H1 (cell line): ENCODE measurements around the gene NAT9. TPM values are rescaled to one million over a fixed set of nuclear protein-coding genes. Genes with fewer than 3 reads are reported as not detected.

ENCODE experiments used
- CTCF ChIA-PET: fragments of 300-600 bp; sonication (Branson Sonifier 250); formaldehyde crosslinking; loops from one replicate; lab custom pipeline; 2021; ENCODE audit not compliant: partially characterized antibody; lab: Charles Lee
- POLR2A ChIA-PET: fragments of 300-600 bp; sonication (Branson Sonifier 250); formaldehyde crosslinking; loops from one replicate; lab custom pipeline; 2021; ENCODE audit warnings: inconsistent platforms; ENCODE audit not compliant: partially characterized antibody; lab: Charles Lee
- DNase-seq, 2 experiments: peaks; one replicate each; pipeline versions ENCODE4 v3.0.0 to v3.0.0-alpha.2; 2010 to 2022; ENCODE audit warnings: low spot score in 2 of 2, low read depth in 1 of 2, mixed read lengths in 1 of 2
- FAIRE-seq: peaks from 2 replicates; lab custom pipeline; 2011; peaks lifted over from hg19 to GRCh38; lab: Jason Lieb, UNC
- H2AFZ ChIP-seq: 2 replicates; pipeline ENCODE4 v1.8.1; 2012; ENCODE audit warnings: low read length, inconsistent platforms
- H2AK5ac ChIP-seq: 2 replicates; pipeline ENCODE4 v1.6.1; 2013; ENCODE audit warnings: low read depth, low read length
- H2BK120ac ChIP-seq: replicated peaks from 2 replicates; pipeline ENCODE3; 2013; ENCODE audit warnings: low read depth, low read length, inconsistent platforms
- H2BK12ac ChIP-seq: 2 replicates; pipeline ENCODE4 v1.6.1; 2013; ENCODE audit warnings: low read depth, low read length
- H2BK15ac ChIP-seq: 2 replicates; pipeline ENCODE4 v1.6.1; 2013; ENCODE audit warnings: low read length
- H2BK20ac ChIP-seq: 2 replicates; pipeline ENCODE4 v1.6.1; 2013; ENCODE audit warnings: low read length
- H2BK5ac ChIP-seq: 2 replicates; pipeline ENCODE4 v1.6.1; 2013; ENCODE audit warnings: low read depth, low read length
- H3K14ac ChIP-seq: 2 replicates; pipeline ENCODE4 v1.6.1; 2013; ENCODE audit warnings: inconsistent platforms; ENCODE audit not compliant: insufficient read length
- H3K18ac ChIP-seq: 2 replicates; pipeline ENCODE4 v1.6.1; 2013; ENCODE audit warnings: low read length; ENCODE audit errors: extremely low read depth
- H3K23ac ChIP-seq: 2 replicates; pipeline ENCODE4 v1.6.1; 2013; ENCODE audit warnings: inconsistent platforms; ENCODE audit not compliant: insufficient read length
- H3K23me2 ChIP-seq: 2 replicates; pipeline ENCODE4 v1.6.1; 2013; ENCODE audit warnings: low read depth, low read length
- H3K27ac ChIP-seq: 2 replicates; pipeline ENCODE4 v1.6.1; 2011; ENCODE audit warnings: low read depth, low read length, inconsistent platforms
- H3K27me3 ChIP-seq, 4 experiments: replicated peaks in 1 of 4; 1 replicate in 1 of 4; 2 replicates in 3 of 4; pipeline versions ENCODE4 v1.6.1 to v1.8.1; 2011 to 2013; ENCODE audit warnings: low read length in 3 of 4, mild to moderate bottlenecking in 3 of 4, inconsistent platforms in 2 of 4, mixed read lengths in 2 of 4, moderate library complexity in 1 of 4; ENCODE audit not compliant: control insufficient read depth in 3 of 4, insufficient read depth in 3 of 4; ENCODE audit errors: extremely low read depth in 1 of 4
- H3K36me3 ChIP-seq, 4 experiments: 2 replicates each; pipeline versions ENCODE4 v1.6.1 to v1.8.1; 2011 to 2013; ENCODE audit warnings: mild to moderate bottlenecking in 4 of 4, low read length in 3 of 4, moderate library complexity in 2 of 4, control low read depth in 1 of 4, inconsistent platforms in 1 of 4; ENCODE audit not compliant: insufficient read depth in 4 of 4, control insufficient read depth in 2 of 4
- H3K4ac ChIP-seq: replicated peaks from 2 replicates; pipeline ENCODE3; 2013; ENCODE audit warnings: low read length, low read depth, mixed read lengths, inconsistent platforms; ENCODE audit not compliant: insufficient read length
- H3K4me1 ChIP-seq, 4 experiments: replicated peaks in 1 of 4; 1 replicate in 1 of 4; 2 replicates in 3 of 4; pipeline versions ENCODE4 v1.6.1 to v1.8.1; 2011 to 2013; ENCODE audit warnings: low read length in 3 of 4, inconsistent platforms in 2 of 4, mixed read lengths in 1 of 4; ENCODE audit not compliant: insufficient read depth in 4 of 4, control insufficient read depth in 3 of 4
- H3K4me2 ChIP-seq, 2 experiments: 2 replicates each; pipeline versions ENCODE4 v1.6.1 to v1.8.1; 2011 to 2013; ENCODE audit warnings: low read depth in 2 of 2, low read length in 2 of 2, control low read depth in 1 of 2, inconsistent platforms in 1 of 2, mild to moderate bottlenecking in 1 of 2; ENCODE audit not compliant: insufficient read depth in 1 of 2
- H3K4me3 ChIP-seq, 4 experiments: fragments of 200-600, 300-600 bp in 1 of 4; sonication (generic), shearing (Covaris generic), sonication (Bioruptor Twin) in 1 of 4; 2 replicates each; pipeline versions ENCODE4 v1.5.1 to v1.8.1; 2011 to 2016; ENCODE audit warnings: low read length in 4 of 4, low read depth in 3 of 4, control low read depth in 2 of 4, inconsistent platforms in 2 of 4, mild to moderate bottlenecking in 2 of 4, mixed read lengths in 1 of 4, moderate library complexity in 1 of 4; ENCODE audit not compliant: insufficient read depth in 2 of 4; ENCODE audit errors: extremely low read depth in 1 of 4
- H3K56ac ChIP-seq: replicated peaks from 2 replicates; pipeline ENCODE3; 2013; ENCODE audit warnings: low read depth, mild to moderate bottlenecking, mixed read lengths, low read length, inconsistent platforms; ENCODE audit not compliant: insufficient read length
- H3K79me1 ChIP-seq: 2 replicates; pipeline ENCODE4 v1.6.1; 2013; ENCODE audit warnings: low read depth, low read length, control low read depth
- H3K79me2 ChIP-seq, 2 experiments: 2 replicates each; pipeline versions ENCODE4 v1.6.1 to v1.8.1; 2012 to 2013; ENCODE audit warnings: low read length in 2 of 2, mild to moderate bottlenecking in 2 of 2, inconsistent platforms in 1 of 2; ENCODE audit not compliant: insufficient read depth in 2 of 2, control insufficient read depth in 1 of 2
- H3K9ac ChIP-seq, 4 experiments: replicated peaks in 1 of 4; 1 replicate in 1 of 4; 2 replicates in 3 of 4; pipeline versions ENCODE4 v1.6.1 to v1.8.1; 2011 to 2013; ENCODE audit warnings: low read depth in 3 of 4, low read length in 3 of 4, control low read depth in 2 of 4, mild to moderate bottlenecking in 2 of 4, moderate library complexity in 2 of 4, inconsistent platforms in 1 of 4; ENCODE audit errors: extremely low read depth in 1 of 4
- H3K9me3 ChIP-seq, 2 experiments: 2 replicates each; pipeline versions ENCODE4 v1.6.1 to v1.8.1; 2012 to 2013; ENCODE audit warnings: mild to moderate bottlenecking in 2 of 2, moderate library complexity in 2 of 2, control low read depth in 1 of 2, inconsistent platforms in 1 of 2, low read depth in 1 of 2, low read length in 1 of 2, mixed read lengths in 1 of 2; ENCODE audit not compliant: insufficient read depth in 2 of 2
- H4K20me1 ChIP-seq, 2 experiments: replicated peaks in 1 of 2; 2 replicates each; pipeline versions ENCODE3 to v1.8.1; 2011 to 2013; ENCODE audit warnings: inconsistent platforms in 2 of 2, low read length in 2 of 2, mild to moderate bottlenecking in 1 of 2; ENCODE audit not compliant: insufficient read depth in 2 of 2, control insufficient read depth in 1 of 2
- H4K5ac ChIP-seq: 2 replicates; pipeline ENCODE4 v1.6.1; 2013; ENCODE audit warnings: low read length, low read depth, mixed read lengths, inconsistent platforms; ENCODE audit not compliant: insufficient read length
- H4K8ac ChIP-seq: 2 replicates; pipeline ENCODE4 v1.8.0; 2013; ENCODE audit warnings: mild to moderate bottlenecking, moderate library complexity, low read length, inconsistent platforms; ENCODE audit not compliant: insufficient read depth; ENCODE audit errors: extremely low read depth
- H4K91ac ChIP-seq: replicated peaks from 2 replicates; pipeline ENCODE3; 2013; ENCODE audit warnings: low read length, mixed read lengths, inconsistent platforms; ENCODE audit not compliant: insufficient read length
- BRCA1 ChIP-seq: IDR thresholded peaks from 2 replicates; pipeline ENCODE4 v1.6.1; 2012; ENCODE audit warnings: low read depth, low read length, improper control_type of control experiment
- CHD1 ChIP-seq: IDR thresholded peaks from 2 replicates; pipeline ENCODE4 v1.6.1; 2012; ENCODE audit warnings: low read depth, low read length, improper control_type of control experiment
- JUND ChIP-seq: IDR thresholded peaks from 2 replicates; pipeline ENCODE4 v1.6.1; 2011; ENCODE audit warnings: mild to moderate bottlenecking, improper control_type of control experiment, low read length
- RBBP5 ChIP-seq: IDR thresholded peaks from 2 replicates; pipeline ENCODE4 v1.7.1; 2012; ENCODE audit warnings: low read depth, mild to moderate bottlenecking, inconsistent platforms, low read length, moderate library complexity, borderline replicate concordance
- RNF2 ChIP-seq: fragments of 200-900, 300-1000 bp; sonication (generic); IDR thresholded peaks from 2 replicates; pipeline ENCODE4 v1.7.1; 2016; ENCODE audit warnings: borderline replicate concordance, low read depth, mild to moderate bottlenecking, antibody characterized with exemption, low read length; ENCODE audit not compliant: poor library complexity, severe bottlenecking; ENCODE audit errors: missing control alignments
- SIRT6 ChIP-seq: IDR thresholded peaks from one replicate; pipeline ENCODE4 v1.7.1; 2012; ENCODE audit warnings: low read length, inconsistent platforms
- TAF1 ChIP-seq: IDR thresholded peaks from 2 replicates; pipeline ENCODE4 v1.6.1; 2011; ENCODE audit warnings: mild to moderate bottlenecking, low read depth, low read length
- TAF7 ChIP-seq: optimal IDR thresholded peaks from 2 replicates; pipeline ENCODE3; 2011; ENCODE audit warnings: low read depth, mild to moderate bottlenecking, inconsistent platforms, low read length, moderate library complexity, borderline replicate concordance
- TBP ChIP-seq: IDR thresholded peaks from 2 replicates; pipeline ENCODE4 v1.6.1; 2011; ENCODE audit warnings: low read depth, low read length, improper control_type of control experiment
- TCF12 ChIP-seq: IDR thresholded peaks from 2 replicates; pipeline ENCODE4 v1.6.1; 2011; ENCODE audit warnings: low read depth, mild to moderate bottlenecking, low read length
- WGBS, 2 experiments: shearing (Covaris generic) in 1 of 2; methylation state at CpG; one replicate each; pipeline versions ENCODE4 v1.1.6 to v1.1.7; 2013 to 2015; ENCODE audit warnings: low lambda C conversion rate in 2 of 2, mixed read lengths in 2 of 2, inconsistent platforms in 1 of 2, low coverage in 1 of 2, missing lambda C conversion rate in 1 of 2; ENCODE audit not compliant: insufficient replicate concordance in 2 of 2, insufficient coverage in 1 of 2, insufficient read length in 1 of 2; ENCODE audit errors: extremely low coverage in 1 of 2, missing lambda C conversion rate in 1 of 2; 5-methylcytosine and 5-hydroxymethylcytosine counted together
- polyA plus RNA-seq, 7 experiments: library from polyadenylated mRNA; depleted of rRNA in 3 of 7; stranded (reverse) in 5 of 7; unstranded in 2 of 7; fragments of >200 nt in 5 of 7; fragments of 200-250 nt in 2 of 7; gene quantifications; 1 replicate in 5 of 7; 2 replicates in 1 of 7; 4 replicates in 1 of 7; pipeline versions ENCODE4 v1.2.1 to v1.2.3, GENCODE V29; 2011 to 2013; ENCODE audit warnings: missing spikeins in 2 of 7, mixed read lengths in 2 of 7
- total RNA-seq: library from RNA; stranded (reverse); fragmentation: NEBNext Ultra II Directional; extraction: Animal tissue kit (Norgen Biotek cat#: 25700); gene quantifications from 2 replicates; pipeline ENCODE4 v1.2.1, GENCODE V29; 2021
- TF ChIP-seq, protein P1 (sequence below): IDR thresholded peaks from 2 replicates; pipeline ENCODE4 v1.6.1; 2012; ENCODE audit warnings: inconsistent platforms
- TF ChIP-seq, protein P2 (sequence below): IDR thresholded peaks from 2 replicates; pipeline ENCODE4 v1.6.1; 2012; ENCODE audit warnings: low read length, inconsistent platforms

Gene NAT9
- total and polyA plus RNA-seq, 2 of the 8 experiments (the other 6 are each of a cell fraction or from before 2014, with no cell fraction given), result 32.3 to 42.7 TPM

- whole genome bisulfite sequencing, 2 experiments, result 79% methylated on average over 10 of the region's 12 CpGs; no CpG with 5 or more reads in 1 of the 2 experiments
- H3K9ac ChIP-seq, result no peak overlapping the region
- CTCF ChIA-PET, result interaction anchor here (81.0 to 99.6 kb wide), 2 partner anchors 5 to 21 kb away, joined by 2981 read pairs; partner anchors contain the start of genes FDXR, GRIN2C and NAT9
- no peak for TF ChIP-seq SIRT6
- TF ChIP-seq CHD1, result no peak
- TF ChIP-seq TCF12, result no peak
- TF ChIP-seq, protein P1, sequence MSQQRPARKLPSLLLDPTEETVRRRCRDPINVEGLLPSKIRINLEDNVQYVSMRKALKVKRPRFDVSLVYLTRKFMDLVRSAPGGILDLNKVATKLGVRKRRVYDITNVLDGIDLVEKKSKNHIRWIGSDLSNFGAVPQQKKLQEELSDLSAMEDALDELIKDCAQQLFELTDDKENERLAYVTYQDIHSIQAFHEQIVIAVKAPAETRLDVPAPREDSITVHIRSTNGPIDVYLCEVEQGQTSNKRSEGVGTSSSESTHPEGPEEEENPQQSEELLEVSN, result no peak
- TF ChIP-seq BRCA1, result no peak
- TF ChIP-seq, protein P2, sequence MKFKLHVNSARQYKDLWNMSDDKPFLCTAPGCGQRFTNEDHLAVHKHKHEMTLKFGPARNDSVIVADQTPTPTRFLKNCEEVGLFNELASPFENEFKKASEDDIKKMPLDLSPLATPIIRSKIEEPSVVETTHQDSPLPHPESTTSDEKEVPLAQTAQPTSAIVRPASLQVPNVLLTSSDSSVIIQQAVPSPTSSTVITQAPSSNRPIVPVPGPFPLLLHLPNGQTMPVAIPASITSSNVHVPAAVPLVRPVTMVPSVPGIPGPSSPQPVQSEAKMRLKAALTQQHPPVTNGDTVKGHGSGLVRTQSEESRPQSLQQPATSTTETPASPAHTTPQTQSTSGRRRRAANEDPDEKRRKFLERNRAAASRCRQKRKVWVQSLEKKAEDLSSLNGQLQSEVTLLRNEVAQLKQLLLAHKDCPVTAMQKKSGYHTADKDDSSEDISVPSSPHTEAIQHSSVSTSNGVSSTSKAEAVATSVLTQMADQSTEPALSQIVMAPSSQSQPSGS, result no peak
- TF ChIP-seq TAF1, result no peak
- TF ChIP-seq RNF2, result no peak
- TF ChIP-seq JUND, result no peak
- TF ChIP-seq RBBP5, result no peak
- TF ChIP-seq TBP, result no peak
- TF ChIP-seq TAF7, result no peak
Observed at GRCh38 chr17:74822939-74823367, 46.8 kb upstream of the NAT9 start.

More at GRCh38 chr17:74822939-74823367, 46.8 kb upstream of the NAT9 start:
- H3K79me2 ChIP-seq, result no peaks in the 10 kb centered on the region
- FAIRE-seq (no peak), DNase-seq (no peak)
- no peak overlapping the region for H3K4me2 ChIP-seq
- no peaks in the 10 kb centered on the region for H3K79me1 ChIP-seq
- H4K8ac ChIP-seq, result no peak overlapping the region
- H3K14ac ChIP-seq, result no peak overlapping the region
- no peak overlapping the region for H4K5ac ChIP-seq
- H3K27me3 ChIP-seq, result peaks cover 0 to 2% (median 0%) of the 10 kb centered on the region in 4 experiments; a peak in 1 of 7 replicates
- H2BK120ac ChIP-seq, result no peak overlapping the region
- POLR2A ChIA-PET, result no interaction called here
- no peak overlapping the region for H2AK5ac ChIP-seq
- no peak overlapping the region for H3K4ac ChIP-seq
- no peak overlapping the region for H2BK5ac ChIP-seq
- no peak overlapping the region for H3K56ac ChIP-seq
- no peak overlapping the region for H4K91ac ChIP-seq
- H3K23ac ChIP-seq, result no peak overlapping the region
- H2BK12ac ChIP-seq, result no peak overlapping the region
- H3K27ac ChIP-seq, result no peak overlapping the region
- no peak overlapping the region for H3K18ac ChIP-seq
- H2AFZ ChIP-seq, result no peak overlapping the region
- H3K9me3 ChIP-seq, result no peaks in the 10 kb centered on the region
- peaks cover 0 to 3% (median 0%) of the 10 kb centered on the region in 4 experiments; a peak in 1 of 8 replicates for H3K36me3 ChIP-seq
- no peaks in the 10 kb centered on the region; a peak in 1 of 7 replicates for H3K4me1 ChIP-seq
- H3K23me2 ChIP-seq, result no peaks in the 10 kb centered on the region
- H2BK15ac ChIP-seq, result no peak overlapping the region
- no peak overlapping the region for H3K4me3 ChIP-seq
- no peak overlapping the region for H2BK20ac ChIP-seq
- H4K20me1 ChIP-seq, result peaks cover 2 to 12% of the 10 kb centered on the region in 2 experiments
